Effector memory CD4-positive, alpha-beta T cell (primary cell): Measurements from ENCODE around the gene ZNF507.
A peak's percentile ranks its signal among the peaks of the same experiment; 100 is the strongest.

ENCODE experiments used
- DNase-seq, 3 donors: peaks; one replicate each; pipeline ENCODE4 v3.0.0-alpha.2; 2020
- H3K27ac ChIP-seq: 2 replicates; pipeline ENCODE4 v1.7.0; 2013; ENCODE audit warnings: mild to moderate bottlenecking, low read length, moderate library complexity; ENCODE audit not compliant: insufficient read depth, poor library complexity, severe bottlenecking
- H3K27me3 ChIP-seq: replicated peaks from 2 replicates; pipeline ENCODE4 v1.7.0; 2013; ENCODE audit warnings: mild to moderate bottlenecking, low read length; ENCODE audit not compliant: insufficient read depth, control insufficient read depth, poor library complexity, severe bottlenecking
- H3K36me3 ChIP-seq: 2 replicates; pipeline ENCODE4 v1.7.0; 2013; ENCODE audit warnings: mild to moderate bottlenecking, low read length, moderate library complexity; ENCODE audit not compliant: control insufficient read depth, insufficient read depth
- H3K4me1 ChIP-seq: 2 replicates; pipeline ENCODE4 v1.7.0; 2013; ENCODE audit warnings: low read length, mild to moderate bottlenecking; ENCODE audit not compliant: control insufficient read depth, insufficient read depth, poor library complexity, severe bottlenecking
- H3K4me3 ChIP-seq: 2 replicates; pipeline ENCODE4 v1.7.0; 2013; ENCODE audit warnings: low read length, low read depth, mild to moderate bottlenecking; ENCODE audit not compliant: insufficient read depth, poor library complexity, severe bottlenecking
- H3K9me3 ChIP-seq: 2 replicates; pipeline ENCODE4 v1.7.0; 2013; ENCODE audit warnings: mild to moderate bottlenecking, low read length, moderate library complexity; ENCODE audit not compliant: control insufficient read depth

Gene ZNF507

GRCh38 chr19:32405431-32406160, 60.2 kb downstream of the ZNF507 start, which contains the start of gene DPY19L3:
Gene DPY19L3 (plus strand): TSS chr19:32405770. CDS start chr19:32408254, 2,484 bp downstream.
- Histone ChIP-seq H3K4me1 (no peaks in the 10 kb centered on the region), H3K27ac (peak within 1 kb of the TSS; percentile 78), H3K9me3 (no peaks in the 10 kb centered on the region), H3K27me3 (no peaks in the 10 kb centered on the region), H3K4me3 (peak within 1 kb of the TSS; percentile 84), H3K36me3 (no peaks in the 10 kb centered on the region)
- DNase-seq = peak; percentile 74 to 84 (median 75)

GRCh38 chr19:32406161-32407003, 61.0 kb downstream of the ZNF507 start:
- Histone ChIP-seq H3K4me1 (no peaks in the 10 kb centered on the region), H3K36me3 (no peaks in the 10 kb centered on the region), H3K27me3 (no peaks in the 10 kb centered on the region), H3K9me3 (no peaks in the 10 kb centered on the region), H3K27ac (peak overlapping the region; percentile 30), H3K4me3 (peak overlapping the region; percentile 84)
- DNase-seq = no peak

- peaks cover 4% of the 10 kb centered on the region for H3K36me3 ChIP-seq
- H3K27me3 ChIP-seq = no peaks in the 10 kb centered on the region
- no peak for DNase-seq
- H3K9me3 ChIP-seq = no peaks in the 10 kb centered on the region
- no peak overlapping the region for H3K27ac ChIP-seq
- H3K4me1 ChIP-seq = no peaks in the 10 kb centered on the region
- no peak overlapping the region for H3K4me3 ChIP-seq
Measured at GRCh38 chr19:32407004-32407992, 61.9 kb downstream of the ZNF507 start.

- DNase-seq = no peak
- no peaks in the 10 kb centered on the region for H3K27me3 ChIP-seq
- peaks cover 4% of the 10 kb centered on the region for H3K36me3 ChIP-seq
- H3K4me1 ChIP-seq = no peaks in the 10 kb centered on the region
- H3K27ac ChIP-seq = no peak overlapping the region
- no peaks in the 10 kb centered on the region for H3K9me3 ChIP-seq
- H3K4me3 ChIP-seq = no peak overlapping the region
Measured at GRCh38 chr19:32415246-32415645, 69.8 kb downstream of the ZNF507 start.

- Histone ChIP-seq H3K27ac (no peak overlapping the region), H3K4me1 (no peaks in the 10 kb centered on the region), H3K27me3 (no peaks in the 10 kb centered on the region), H3K9me3 (no peaks in the 10 kb centered on the region), H3K4me3 (no peak overlapping the region), H3K36me3 (peaks cover 4% of the 10 kb centered on the region)
- no peak for DNase-seq
Measured at GRCh38 chr19:32415669-32416068, 70.3 kb downstream of the ZNF507 start.

GRCh38 chr19:32416749-32417456, 71.5 kb downstream of the ZNF507 start:
- no peak overlapping the region for H3K4me3 ChIP-seq
- H3K4me1 ChIP-seq = no peaks in the 10 kb centered on the region
- DNase-seq = no peak
- no peaks in the 10 kb centered on the region for H3K27me3 ChIP-seq
- H3K36me3 ChIP-seq = peaks cover 2% of the 10 kb centered on the region
- H3K9me3 ChIP-seq = no peaks in the 10 kb centered on the region
- H3K27ac ChIP-seq = no peak overlapping the region

GRCh38 chr19:32418155-32418554, 72.7 kb downstream of the ZNF507 start:
- H3K27me3 ChIP-seq = no peaks in the 10 kb centered on the region
- no peaks in the 10 kb centered on the region for H3K36me3 ChIP-seq
- no peak overlapping the region for H3K27ac ChIP-seq
- no peaks in the 10 kb centered on the region for H3K4me1 ChIP-seq
- no peak overlapping the region for H3K4me3 ChIP-seq
- H3K9me3 ChIP-seq = no peaks in the 10 kb centered on the region
- DNase-seq = no peak

- Histone ChIP-seq H3K9me3 (no peaks in the 10 kb centered on the region), H3K27me3 (no peaks in the 10 kb centered on the region), H3K27ac (no peak overlapping the region), H3K4me1 (no peaks in the 10 kb centered on the region), H3K4me3 (no peak overlapping the region), H3K36me3 (no peaks in the 10 kb centered on the region)
- no peak for DNase-seq
Measured at GRCh38 chr19:32421589-32422361, 76.4 kb downstream of the ZNF507 start.
